CD4-positive, alpha-beta T cell treated with Interferon alpha-2 for 1 hour (primary cell): Measurements from ENCODE around the gene GAMT.

Source experiments
- DNase-seq, 2 donors: peaks; one replicate each; pipeline ENCODE4 v3.0.0-alpha.2; 2020 to 2022

GAMT gene

GRCh38 chr19:1401138-1401888, at the start of gene GAMT:
Gene GAMT (minus strand): TSS chr19:1401542. CDS start chr19:1401476, 66 bp downstream.
- peak; percentile 49 to 67 for DNase-seq

GRCh38 chr19:1449467-1450442, 48.4 kb upstream of the GAMT start, which contains the start of gene APC2:
Gene APC2 (plus strand): TSS chr19:1450121. CDS start chr19:1453002, 2,881 bp downstream.
- peak in 1 of 2 donors; percentile 41 for DNase-seq

- no peak for DNase-seq
Measured at GRCh38 chr19:1447944-1448343, 46.6 kb upstream of the GAMT start.

- DNase-seq: no peak
Measured at GRCh38 chr19:1447504-1447903, 46.2 kb upstream of the GAMT start.

GRCh38 chr19:1446713-1447481, 45.6 kb upstream of the GAMT start:
- DNase-seq: peak in 1 of 2 donors; percentile 30

- no peak for DNase-seq
Measured at GRCh38 chr19:1445932-1446712, 44.8 kb upstream of the GAMT start.

- peak; percentile 67 to 85 for DNase-seq
Measured at GRCh38 chr19:1445185-1445931, 44.0 kb upstream of the GAMT start.

- DNase-seq: no peak
Measured at GRCh38 chr19:1441677-1442438, 40.5 kb upstream of the GAMT start.

- DNase-seq: no peak
Measured at GRCh38 chr19:1441022-1441426, 39.7 kb upstream of the GAMT start.

GRCh38 chr19:1440418-1440801, 39.1 kb upstream of the GAMT start:
- DNase-seq: no peak

GRCh38 chr19:1439525-1440417, 38.4 kb upstream of the GAMT start:
- peak in 1 of 2 donors; percentile 45 for DNase-seq

GRCh38 chr19:1438933-1439354, 37.6 kb upstream of the GAMT start:
- peak in 1 of 2 donors; percentile 28 for DNase-seq

GRCh38 chr19:1438035-1438932, 36.9 kb upstream of the GAMT start, which contains the start of gene RPS15:
Gene RPS15 (plus strand): TSS chr19:1438396. CDS start chr19:1438426, 30 bp downstream.
- peak; percentile 94 to 97 for DNase-seq

- DNase-seq: no peak
Measured at GRCh38 chr19:1437609-1438008, 36.3 kb upstream of the GAMT start.

- DNase-seq: no peak
Measured at GRCh38 chr19:1435378-1435989, 34.1 kb upstream of the GAMT start.

- DNase-seq: no peak
Measured at GRCh38 chr19:1434577-1435060, 33.3 kb upstream of the GAMT start.

GRCh38 chr19:1434040-1434366, 32.7 kb upstream of the GAMT start:
- no peak for DNase-seq
